ENCODE data around the gene ST7. TPM values are rescaled to one million over a fixed set of nuclear protein-coding genes. Genes with fewer than 3 reads are reported as not detected.
"Not testable (repeated sequence)": the region's sequence is repeated elsewhere in the genome, so short reads cannot be mapped to it uniquely, and the experiment has no call there.

The ST7 gene
- total RNA-seq, 4 donors from 2014 or later, result 23.7 to 29.5 (median 25.5) TPM

DNA sequence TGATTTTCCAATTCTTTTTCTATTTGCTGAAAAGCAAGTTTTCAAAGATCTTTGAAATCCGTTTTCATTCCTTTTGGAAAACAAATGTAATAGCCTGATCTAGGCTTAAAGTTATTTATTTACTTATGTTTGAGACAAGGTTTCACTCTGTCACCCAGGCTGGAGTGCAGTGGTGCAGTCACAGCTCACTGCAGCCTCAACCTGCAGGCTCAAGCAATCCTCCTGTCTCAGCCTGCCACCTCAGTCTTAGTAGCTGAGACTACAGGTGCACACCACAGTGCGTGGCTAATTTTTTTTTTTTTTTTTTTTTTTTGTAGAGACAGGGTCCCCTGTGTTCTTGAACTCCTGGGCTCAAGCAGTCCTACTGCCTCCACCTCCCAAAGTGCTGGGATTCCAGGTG lies 4.6 kb downstream of the ST7 start:
- DNase-seq (ENCODE audit: low spot score) (no peak), ATAC-seq (ENCODE audit: low FRiP score) (no peak)
- no peak for TF ChIP-seq CTCF (IDR thresholded peaks at IDR 0.05)

DNA sequence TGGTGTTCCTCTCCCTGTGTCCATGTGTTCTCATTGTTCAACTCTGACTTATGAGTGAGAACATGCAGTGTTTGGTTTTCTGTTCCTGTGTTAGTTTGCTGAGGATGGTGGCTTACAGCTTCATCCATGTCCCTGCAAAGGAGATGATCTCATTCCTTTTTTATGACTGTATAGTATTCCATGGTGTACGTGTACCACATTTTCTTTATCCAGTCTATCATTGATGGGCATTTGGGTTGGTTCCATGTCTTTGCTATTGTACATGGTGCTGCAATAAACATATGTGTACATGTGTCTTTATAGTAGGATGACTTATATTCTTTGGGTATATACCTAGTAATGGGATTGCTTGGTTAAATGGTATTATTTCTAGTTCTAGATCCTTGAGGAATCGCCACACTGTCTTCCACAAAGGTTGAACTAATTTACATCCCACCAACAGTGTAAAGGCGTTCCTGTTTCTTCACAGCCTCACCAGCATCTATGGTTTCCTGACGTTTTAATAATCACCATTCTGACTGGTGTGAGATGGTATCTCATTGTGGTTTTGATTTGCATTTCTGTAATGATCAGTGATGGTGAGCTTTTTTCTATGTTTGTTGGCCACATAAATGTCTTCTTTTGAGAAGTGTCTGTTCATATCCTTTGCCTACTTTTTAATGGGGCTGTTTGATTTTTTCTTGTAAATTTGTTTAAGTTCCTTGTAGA lies 8.8 kb downstream of the ST7 start:
- not testable (repeated sequence) for ATAC-seq (ENCODE audit: low FRiP score); DNase-seq (ENCODE audit: low spot score)

DNA sequence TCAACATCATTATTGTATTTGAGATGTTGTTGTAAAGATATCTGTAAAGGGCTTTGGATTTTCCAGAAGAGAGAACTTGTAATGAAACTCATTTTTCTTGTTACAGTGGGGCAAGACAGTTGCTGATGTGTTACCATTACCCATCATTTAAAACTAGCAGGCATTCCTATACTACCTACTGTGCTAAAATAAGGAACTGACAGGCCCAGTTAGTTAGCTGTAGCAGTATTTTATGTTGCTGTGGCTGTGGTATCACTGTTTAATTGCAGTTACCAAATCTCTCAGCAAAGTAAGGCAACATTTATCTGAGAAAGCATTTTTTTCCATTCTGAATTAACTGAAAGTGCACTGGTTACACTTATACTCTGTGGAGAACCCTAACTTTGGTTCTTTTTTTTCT lies 9.9 kb downstream of the ST7 start:
- no peak for DNase-seq (ENCODE audit: low spot score)
- TF ChIP-seq CTCF (IDR thresholded peaks at IDR 0.05), result no peak
- ATAC-seq (ENCODE audit: low FRiP score), result no peak

DNA sequence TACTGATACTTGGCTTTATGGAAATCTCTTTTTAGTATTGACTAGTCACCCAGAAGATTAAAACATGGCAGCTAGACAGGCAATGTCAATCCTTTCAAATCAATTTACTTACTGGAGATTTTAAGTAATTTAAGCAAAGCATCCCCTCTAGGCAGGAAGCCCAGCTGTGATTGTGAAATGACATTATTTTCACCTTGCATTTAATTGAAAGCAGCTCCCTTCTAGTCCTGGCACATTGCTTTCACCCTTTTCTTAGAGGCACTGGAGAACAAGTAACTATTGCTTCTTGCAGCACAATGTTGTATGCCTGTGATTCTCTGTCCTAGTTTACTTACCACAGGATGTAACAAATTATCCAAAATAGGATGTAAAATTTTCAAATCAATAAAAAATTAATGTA lies 13.3 kb downstream of the ST7 start:
- ATAC-seq (ENCODE audit: low FRiP score), result no peak
- DNase-seq (ENCODE audit: low spot score), result no peak
- TF ChIP-seq CTCF (IDR thresholded peaks at IDR 0.05), result no peak

DNA sequence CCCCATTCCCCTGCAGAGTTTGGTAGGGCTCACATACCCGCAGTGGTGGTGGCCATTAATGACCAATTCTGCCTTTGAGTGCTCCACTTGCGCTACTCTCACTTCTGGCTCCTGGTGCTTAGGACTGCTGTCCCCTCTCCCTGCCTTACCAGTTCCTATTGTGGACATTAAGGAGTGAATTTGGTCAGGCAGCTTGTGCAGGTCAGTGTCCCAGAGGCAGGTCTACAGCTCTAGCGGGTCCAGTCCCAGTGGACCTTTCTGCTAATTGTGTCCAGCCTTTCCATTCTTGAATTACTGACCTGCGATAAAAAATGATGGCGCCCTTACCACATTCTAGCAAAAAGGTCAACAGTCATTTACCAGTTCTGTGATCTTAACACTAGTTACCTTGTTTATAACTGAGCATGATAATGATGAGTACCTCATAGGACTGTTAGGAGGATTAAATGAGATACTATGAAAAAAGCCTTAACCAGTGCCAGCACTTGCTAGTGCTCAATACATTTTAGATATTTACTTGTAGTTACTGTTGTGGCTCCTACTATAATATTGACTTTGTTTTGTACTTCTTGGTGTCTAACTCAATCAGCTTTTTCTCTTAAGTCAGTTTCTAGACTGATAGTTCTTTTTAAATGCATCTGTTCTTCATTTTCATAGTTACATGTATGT lies 14.1 kb downstream of the ST7 start:
- TF ChIP-seq CTCF (IDR thresholded peaks at IDR 0.05), result no peak
- ATAC-seq (ENCODE audit: low FRiP score), result no peak

DNA sequence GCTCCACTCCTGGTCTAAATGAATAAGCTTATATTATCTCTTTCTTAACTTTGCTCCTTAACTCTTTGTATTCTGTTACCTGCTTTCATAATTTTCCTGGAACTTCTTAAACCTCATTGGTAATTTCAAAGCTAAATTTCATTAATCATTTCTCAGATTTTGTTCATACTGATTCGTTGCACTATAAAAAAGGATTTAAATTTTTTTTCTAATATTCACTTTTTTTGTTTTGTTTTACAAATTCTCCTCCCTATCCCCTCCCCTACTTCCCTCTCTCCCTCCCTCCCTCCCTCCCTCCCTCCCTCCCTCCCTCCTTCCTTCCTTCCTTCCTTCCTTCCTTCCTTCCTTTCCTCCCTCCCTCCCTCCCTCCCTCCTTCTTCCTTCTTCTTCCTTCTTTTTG lies 14.7 kb downstream of the ST7 start:
- ATAC-seq (ENCODE audit: low FRiP score) (no peak), DNase-seq (ENCODE audit: low spot score) (no peak)
- TF ChIP-seq CTCF (IDR thresholded peaks at IDR 0.05), result no peak

More for the DNA sequence above, 14.1 kb downstream of the ST7 start:
- no peak for DNase-seq (ENCODE audit: low spot score)

DNA sequence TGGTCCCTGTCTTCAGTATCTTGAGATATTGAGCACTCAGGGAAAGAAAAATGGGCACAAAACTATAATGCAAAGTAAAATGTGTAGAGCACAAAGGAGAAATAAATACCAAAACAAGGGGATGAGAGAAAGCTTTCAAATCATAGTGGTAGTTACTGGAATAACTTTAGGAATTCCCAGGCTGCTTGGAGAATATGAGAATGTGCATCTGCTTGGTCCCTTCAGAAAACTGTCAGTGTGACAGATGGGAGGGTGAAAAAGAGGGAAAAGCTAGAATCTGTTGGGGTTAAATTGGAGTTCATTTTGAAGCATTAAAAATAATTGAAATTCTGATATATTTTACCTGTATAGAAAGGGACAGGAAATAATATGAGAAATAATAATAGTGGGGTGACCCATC lies 15.3 kb downstream of the ST7 start:
- TF ChIP-seq CTCF (IDR thresholded peaks at IDR 0.05), result no peak
- DNase-seq (ENCODE audit: low spot score) (no peak), ATAC-seq (ENCODE audit: low FRiP score) (no peak)

All from omental fat pad (tissue), 4 donors.